ENCODE data around the gene STK38L.

STK38L gene

GRCh38 chr12:27243804-27244688 lies at the start of gene STK38L:
TSS of gene STK38L (plus strand) at chr12:27244286. CDS start at chr12:27297721, 53,435 bp downstream.
- peak; percentile 91 for DNase-seq (ENCODE audit: low read depth)

DNA sequence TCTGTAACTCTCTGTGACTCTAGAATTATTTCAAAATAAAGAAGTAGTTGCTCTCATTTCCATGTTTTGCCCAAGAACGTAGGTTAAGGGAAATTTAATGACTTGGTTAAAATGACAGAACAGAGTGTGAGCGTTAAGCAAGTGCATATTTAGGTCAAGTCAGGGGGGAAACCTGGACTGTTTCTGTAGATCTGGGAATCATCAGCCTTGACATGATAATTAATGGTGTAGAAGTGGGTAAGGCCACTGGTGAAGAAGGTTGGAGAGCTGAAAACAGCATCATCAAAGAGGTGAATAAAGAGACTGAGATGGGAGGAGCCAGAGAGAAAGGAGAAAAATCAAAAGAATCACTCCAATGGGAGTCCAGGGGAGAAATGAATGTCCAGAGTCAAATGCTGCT lies 49.4 kb upstream of the STK38L start:
- no peak for DNase-seq (ENCODE audit: low read depth)

GRCh38 chr12:27198036-27198435 lies 46.0 kb upstream of the STK38L start:
- no peak for DNase-seq (ENCODE audit: low read depth)

GRCh38 chr12:27199638-27200300 lies 44.3 kb upstream of the STK38L start:
- no peak for DNase-seq (ENCODE audit: low read depth)

- DNase-seq (ENCODE audit: low read depth), result no peak
These were observed 42.9 kb upstream of the STK38L start for GRCh38 chr12:27201169-27201568.

GRCh38 chr12:27206801-27207502 lies 37.1 kb upstream of the STK38L start:
- no peak for DNase-seq (ENCODE audit: low read depth)

GRCh38 chr12:27207615-27208413 lies 36.3 kb upstream of the STK38L start:
- DNase-seq (ENCODE audit: low read depth), result no peak

DNA sequence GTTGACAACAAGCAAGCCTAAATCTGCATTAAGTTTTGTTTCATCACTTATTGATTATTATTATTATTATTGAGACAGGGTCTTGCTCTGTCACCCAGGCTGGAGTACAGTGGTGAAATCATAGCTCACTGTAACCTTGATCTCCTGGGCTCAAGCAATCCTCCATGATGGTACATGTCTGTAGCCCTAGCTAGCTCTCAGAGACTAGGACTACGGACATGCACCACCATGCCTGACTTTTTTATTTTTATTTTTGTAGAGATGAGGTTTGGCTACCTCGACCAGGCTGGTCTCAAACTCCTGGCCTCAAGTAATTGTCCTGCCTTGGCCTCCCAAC lies 35.7 kb upstream of the STK38L start:
- no peak for DNase-seq (ENCODE audit: low read depth)

DNA sequence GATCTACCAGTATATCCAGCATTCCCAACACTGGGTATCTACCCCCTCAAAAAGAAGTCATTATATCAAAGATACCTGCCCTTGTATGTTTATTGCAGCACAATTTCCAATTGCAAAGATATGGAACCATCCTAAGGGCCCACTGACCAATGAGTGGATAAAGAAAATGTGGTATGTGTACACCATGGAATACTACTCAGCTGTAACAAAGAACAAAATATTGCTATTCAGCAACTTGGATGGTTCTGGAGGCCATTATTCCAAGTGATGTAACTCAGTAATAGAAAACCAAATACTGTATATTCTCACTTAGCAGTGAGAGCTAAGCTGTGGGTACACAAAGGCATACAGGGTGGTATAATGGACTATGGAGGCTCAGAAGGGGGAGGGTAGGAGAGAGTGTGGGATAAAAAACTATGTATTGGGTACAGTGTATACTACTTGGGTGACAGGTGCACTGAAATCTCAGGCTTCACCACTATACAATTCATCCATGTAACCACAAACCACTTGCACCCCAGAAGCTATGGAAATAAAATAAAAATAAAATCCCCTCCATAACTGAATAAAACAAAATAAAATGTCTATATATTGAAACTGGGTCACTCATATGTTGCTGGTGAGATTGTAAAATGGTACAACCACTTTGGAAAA lies 34.7 kb upstream of the STK38L start:
- no peak for DNase-seq (ENCODE audit: low read depth)

DNA sequence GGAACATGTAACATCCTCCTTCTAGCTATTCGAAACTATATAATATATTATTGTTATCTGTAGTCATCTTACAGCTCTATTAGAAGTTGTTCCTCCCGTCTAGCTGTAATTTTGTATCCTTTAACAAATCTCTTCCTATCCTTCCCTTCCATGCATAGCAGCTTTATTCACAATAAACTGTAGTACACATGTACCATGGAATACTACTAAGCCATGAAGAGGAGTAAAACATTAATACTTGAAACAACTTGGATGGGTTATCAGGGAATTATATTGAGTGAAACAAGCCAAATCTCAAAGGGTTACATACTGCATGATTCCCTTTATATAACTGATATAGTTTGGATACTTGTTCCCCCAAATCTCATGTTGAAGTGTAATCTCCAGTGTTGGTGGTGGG lies 33.9 kb upstream of the STK38L start:
- DNase-seq (ENCODE audit: low read depth), result no peak

- DNase-seq (ENCODE audit: low read depth), result no peak
These were observed 31.2 kb upstream of the STK38L start for GRCh38 chr12:27212861-27213260.

DNA sequence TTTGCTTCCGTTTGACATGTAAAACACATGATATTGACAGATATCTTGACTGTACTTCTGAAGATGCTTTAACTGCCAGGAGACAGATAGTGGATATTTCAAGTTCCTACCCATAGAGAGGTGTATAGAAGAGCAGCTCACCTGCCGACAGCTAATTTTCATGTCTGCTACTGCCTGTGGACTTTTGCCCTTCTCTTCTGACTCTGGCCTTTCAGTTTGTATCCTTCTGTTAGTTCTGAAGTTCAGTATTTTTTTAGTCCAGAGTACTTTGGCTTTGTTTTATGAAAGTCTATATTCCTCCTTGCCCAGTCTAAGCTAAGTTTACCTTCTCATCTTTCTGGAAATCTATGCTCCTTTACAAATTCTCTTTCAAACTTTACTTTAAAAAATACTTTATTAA lies 30.8 kb upstream of the STK38L start:
- no peak for DNase-seq (ENCODE audit: low read depth)

- no peak for DNase-seq (ENCODE audit: low read depth)
These were observed 30.0 kb upstream of the STK38L start for GRCh38 chr12:27213830-27214787.

DNA sequence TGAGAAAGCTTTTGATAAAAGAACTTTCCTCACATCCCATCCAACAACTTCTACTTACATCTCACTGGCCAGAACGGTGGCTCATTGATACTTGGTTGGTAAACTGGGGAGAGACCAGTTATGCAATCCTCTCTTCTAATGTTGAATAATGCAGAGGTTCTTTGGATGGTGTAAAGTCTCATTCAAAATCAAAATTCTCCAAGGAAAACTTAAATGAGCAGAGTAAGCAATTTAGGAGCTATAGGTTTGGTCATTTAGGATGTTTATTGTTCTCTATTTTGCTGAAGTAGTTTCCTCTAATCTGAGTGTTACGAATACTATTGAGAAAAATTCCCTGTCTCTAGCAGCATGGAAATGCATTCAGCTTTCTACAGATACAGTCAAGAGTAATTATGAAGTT lies 26.5 kb upstream of the STK38L start:
- DNase-seq (ENCODE audit: low read depth), result no peak

GRCh38 chr12:27219693-27220054 lies 24.4 kb upstream of the STK38L start:
- no peak for DNase-seq (ENCODE audit: low read depth)

GRCh38 chr12:27220055-27220987 lies 23.8 kb upstream of the STK38L start:
- DNase-seq (ENCODE audit: low read depth), result no peak

DNA sequence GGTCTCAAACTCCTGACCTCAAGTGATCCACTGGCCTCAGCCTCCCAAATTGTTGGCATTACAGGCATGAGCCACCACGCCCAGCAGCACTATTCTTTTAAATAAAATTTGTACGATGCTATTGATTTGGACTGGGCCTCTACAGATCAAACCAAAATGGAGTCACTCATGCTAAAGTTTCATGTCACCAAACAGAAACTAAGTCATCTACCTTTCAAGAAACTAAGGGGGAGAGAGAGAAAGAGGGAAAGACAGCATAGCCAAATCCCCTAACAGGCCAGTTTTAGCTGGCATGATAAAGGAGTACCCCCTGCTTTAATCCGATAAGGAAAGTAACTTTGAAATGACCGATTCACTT lies 23.1 kb upstream of the STK38L start:
- DNase-seq (ENCODE audit: low read depth), result no peak

DNA sequence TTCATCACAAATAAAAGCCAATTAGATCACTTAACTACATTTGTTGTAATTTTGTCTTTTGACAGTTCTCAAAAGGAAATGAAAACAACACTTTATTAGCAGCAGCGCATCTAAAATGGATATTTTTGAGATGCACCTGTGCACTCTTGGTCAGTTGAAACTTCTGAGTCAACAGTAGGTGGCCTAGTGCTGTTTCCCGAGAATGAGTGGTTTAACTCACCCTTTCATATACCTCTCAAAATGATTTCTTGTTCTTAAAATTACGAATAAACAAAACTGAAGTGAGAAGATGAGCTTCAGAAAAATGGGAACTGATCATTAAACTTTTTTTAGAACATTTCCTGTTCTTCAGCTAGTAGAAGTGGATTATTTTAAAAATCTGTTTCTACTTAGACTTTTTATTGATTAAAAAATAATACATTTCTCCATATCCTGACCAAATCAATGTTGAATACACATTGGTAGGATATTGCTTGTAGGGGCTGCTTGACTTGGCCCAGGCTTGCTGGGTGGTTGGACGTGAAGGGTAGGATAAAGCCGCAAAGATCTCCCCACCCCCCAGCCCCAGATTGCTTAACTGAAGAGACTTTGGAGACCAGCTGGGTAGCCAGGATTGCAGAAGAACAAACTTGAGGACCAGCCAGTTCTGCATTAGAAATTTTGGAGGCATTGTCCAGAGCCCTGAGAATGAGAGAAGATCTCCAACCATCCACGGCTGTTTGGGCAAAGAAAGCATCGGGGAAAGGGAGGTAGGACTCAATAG lies 22.3 kb upstream of the STK38L start:
- DNase-seq (ENCODE audit: low read depth), result no peak

Measured in T-helper 22 cell (primary cell).